ENCODE measurements around the gene ITSN2. TPM values are rescaled to one million over a fixed set of nuclear protein-coding genes. Genes with fewer than 3 reads are reported as not detected.

Gene ITSN2
- total RNA-seq, 1 experiment from 2014 or later = 19.8 TPM

DNA sequence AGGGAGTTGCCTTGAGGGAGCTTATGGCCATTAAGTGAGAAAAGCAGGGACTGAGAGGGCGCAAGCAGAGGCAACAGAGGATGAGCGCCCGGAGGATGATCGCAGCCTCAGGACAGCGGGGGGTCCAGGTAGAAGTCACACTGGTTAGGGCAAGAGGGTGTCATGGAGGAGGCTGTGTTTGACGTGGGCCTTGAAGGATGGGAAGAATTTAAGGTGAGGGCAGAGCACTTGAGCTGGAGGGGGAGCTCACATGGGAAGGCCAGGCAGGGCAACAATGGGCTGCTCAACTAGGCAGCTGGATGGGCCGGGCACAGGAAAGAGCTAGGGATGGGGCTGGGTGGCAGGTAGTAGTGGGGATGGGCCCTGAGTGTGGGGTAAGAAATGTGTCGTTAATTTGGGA is 153.6 kb downstream of the ITSN2 start:
- ChIA-PET POLR2A (interaction anchor here (0.5 kb wide), 1 partner anchor 189 kb away, joined by 4 read pairs; no protein-coding TSS in a partner anchor), CTCF (interaction anchor here (1.0 kb wide), 1 partner anchor 122 kb away, joined by 3 read pairs; the partner anchor contains the start of gene TP53I3)
- TF ChIP-seq RORB (CRISPR knock-in tag; IDR thresholded peaks at IDR 0.05) = no peak
- TF ChIP-seq ZBTB21 (CRISPR knock-in tag; IDR thresholded peaks at IDR 0.05; ENCODE audit: borderline replicate concordance) = no peak
- TF ChIP-seq TEAD4 (CRISPR knock-in tag; IDR thresholded peaks at IDR 0.05) = no peak
- TF ChIP-seq GRHL2 (CRISPR knock-in tag; IDR thresholded peaks at IDR 0.05; ENCODE audit: insufficient replicate concordance, severe bottlenecking) = no peak
- TF ChIP-seq, protein P1, sequence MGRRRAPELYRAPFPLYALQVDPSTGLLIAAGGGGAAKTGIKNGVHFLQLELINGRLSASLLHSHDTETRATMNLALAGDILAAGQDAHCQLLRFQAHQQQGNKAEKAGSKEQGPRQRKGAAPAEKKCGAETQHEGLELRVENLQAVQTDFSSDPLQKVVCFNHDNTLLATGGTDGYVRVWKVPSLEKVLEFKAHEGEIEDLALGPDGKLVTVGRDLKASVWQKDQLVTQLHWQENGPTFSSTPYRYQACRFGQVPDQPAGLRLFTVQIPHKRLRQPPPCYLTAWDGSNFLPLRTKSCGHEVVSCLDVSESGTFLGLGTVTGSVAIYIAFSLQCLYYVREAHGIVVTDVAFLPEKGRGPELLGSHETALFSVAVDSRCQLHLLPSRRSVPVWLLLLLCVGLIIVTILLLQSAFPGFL (CRISPR knock-in tag; IDR thresholded peaks at IDR 0.05; ENCODE audit: borderline replicate concordance) = no peak
- TF ChIP-seq, protein P2, sequence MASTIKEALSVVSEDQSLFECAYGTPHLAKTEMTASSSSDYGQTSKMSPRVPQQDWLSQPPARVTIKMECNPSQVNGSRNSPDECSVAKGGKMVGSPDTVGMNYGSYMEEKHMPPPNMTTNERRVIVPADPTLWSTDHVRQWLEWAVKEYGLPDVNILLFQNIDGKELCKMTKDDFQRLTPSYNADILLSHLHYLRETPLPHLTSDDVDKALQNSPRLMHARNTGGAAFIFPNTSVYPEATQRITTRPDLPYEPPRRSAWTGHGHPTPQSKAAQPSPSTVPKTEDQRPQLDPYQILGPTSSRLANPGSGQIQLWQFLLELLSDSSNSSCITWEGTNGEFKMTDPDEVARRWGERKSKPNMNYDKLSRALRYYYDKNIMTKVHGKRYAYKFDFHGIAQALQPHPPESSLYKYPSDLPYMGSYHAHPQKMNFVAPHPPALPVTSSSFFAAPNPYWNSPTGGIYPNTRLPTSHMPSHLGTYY (CRISPR knock-in tag; IDR thresholded peaks at IDR 0.05) = no peak
- TF ChIP-seq, protein P3, sequence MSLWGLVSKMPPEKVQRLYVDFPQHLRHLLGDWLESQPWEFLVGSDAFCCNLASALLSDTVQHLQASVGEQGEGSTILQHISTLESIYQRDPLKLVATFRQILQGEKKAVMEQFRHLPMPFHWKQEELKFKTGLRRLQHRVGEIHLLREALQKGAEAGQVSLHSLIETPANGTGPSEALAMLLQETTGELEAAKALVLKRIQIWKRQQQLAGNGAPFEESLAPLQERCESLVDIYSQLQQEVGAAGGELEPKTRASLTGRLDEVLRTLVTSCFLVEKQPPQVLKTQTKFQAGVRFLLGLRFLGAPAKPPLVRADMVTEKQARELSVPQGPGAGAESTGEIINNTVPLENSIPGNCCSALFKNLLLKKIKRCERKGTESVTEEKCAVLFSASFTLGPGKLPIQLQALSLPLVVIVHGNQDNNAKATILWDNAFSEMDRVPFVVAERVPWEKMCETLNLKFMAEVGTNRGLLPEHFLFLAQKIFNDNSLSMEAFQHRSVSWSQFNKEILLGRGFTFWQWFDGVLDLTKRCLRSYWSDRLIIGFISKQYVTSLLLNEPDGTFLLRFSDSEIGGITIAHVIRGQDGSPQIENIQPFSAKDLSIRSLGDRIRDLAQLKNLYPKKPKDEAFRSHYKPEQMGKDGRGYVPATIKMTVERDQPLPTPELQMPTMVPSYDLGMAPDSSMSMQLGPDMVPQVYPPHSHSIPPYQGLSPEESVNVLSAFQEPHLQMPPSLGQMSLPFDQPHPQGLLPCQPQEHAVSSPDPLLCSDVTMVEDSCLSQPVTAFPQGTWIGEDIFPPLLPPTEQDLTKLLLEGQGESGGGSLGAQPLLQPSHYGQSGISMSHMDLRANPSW (CRISPR knock-in tag; conservative IDR thresholded peaks at IDR 0.05; ENCODE audit: low read depth) = no peak
- TF ChIP-seq ZNF263 (CRISPR knock-in tag; IDR thresholded peaks at IDR 0.05; ENCODE audit: low read depth) = no peak
- no peak for TF ChIP-seq JUN (CRISPR knock-in tag; IDR thresholded peaks at IDR 0.05)
- no peak for TF ChIP-seq NR2C2 (CRISPR knock-in tag; IDR thresholded peaks at IDR 0.05)
- TF ChIP-seq CREM (CRISPR knock-in tag; IDR thresholded peaks at IDR 0.05) = no peak
- TF ChIP-seq ZNF396 (CRISPR knock-in tag; IDR thresholded peaks at IDR 0.05; ENCODE audit: borderline replicate concordance) = no peak
- no peak for TF ChIP-seq ZNF219 (CRISPR knock-in tag; IDR thresholded peaks at IDR 0.05; ENCODE audit: borderline replicate concordance)
- TF ChIP-seq, protein P4, sequence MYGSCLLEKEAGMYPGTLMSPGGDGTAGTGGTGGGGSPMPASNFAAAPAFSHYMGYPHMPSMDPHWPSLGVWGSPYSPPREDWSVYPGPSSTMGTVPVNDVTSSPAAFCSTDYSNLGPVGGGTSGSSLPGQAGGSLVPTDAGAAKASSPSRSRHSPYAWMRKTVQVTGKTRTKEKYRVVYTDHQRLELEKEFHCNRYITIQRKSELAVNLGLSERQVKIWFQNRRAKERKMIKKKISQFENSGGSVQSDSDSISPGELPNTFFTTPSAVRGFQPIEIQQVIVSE (CRISPR knock-in tag; IDR thresholded peaks at IDR 0.05; ENCODE audit: borderline replicate concordance) = no peak
- TF ChIP-seq, protein P5, sequence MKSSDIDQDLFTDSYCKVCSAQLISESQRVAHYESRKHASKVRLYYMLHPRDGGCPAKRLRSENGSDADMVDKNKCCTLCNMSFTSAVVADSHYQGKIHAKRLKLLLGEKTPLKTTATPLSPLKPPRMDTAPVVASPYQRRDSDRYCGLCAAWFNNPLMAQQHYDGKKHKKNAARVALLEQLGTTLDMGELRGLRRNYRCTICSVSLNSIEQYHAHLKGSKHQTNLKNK (CRISPR knock-in tag; IDR thresholded peaks at IDR 0.05) = no peak
- TF ChIP-seq, protein P6, sequence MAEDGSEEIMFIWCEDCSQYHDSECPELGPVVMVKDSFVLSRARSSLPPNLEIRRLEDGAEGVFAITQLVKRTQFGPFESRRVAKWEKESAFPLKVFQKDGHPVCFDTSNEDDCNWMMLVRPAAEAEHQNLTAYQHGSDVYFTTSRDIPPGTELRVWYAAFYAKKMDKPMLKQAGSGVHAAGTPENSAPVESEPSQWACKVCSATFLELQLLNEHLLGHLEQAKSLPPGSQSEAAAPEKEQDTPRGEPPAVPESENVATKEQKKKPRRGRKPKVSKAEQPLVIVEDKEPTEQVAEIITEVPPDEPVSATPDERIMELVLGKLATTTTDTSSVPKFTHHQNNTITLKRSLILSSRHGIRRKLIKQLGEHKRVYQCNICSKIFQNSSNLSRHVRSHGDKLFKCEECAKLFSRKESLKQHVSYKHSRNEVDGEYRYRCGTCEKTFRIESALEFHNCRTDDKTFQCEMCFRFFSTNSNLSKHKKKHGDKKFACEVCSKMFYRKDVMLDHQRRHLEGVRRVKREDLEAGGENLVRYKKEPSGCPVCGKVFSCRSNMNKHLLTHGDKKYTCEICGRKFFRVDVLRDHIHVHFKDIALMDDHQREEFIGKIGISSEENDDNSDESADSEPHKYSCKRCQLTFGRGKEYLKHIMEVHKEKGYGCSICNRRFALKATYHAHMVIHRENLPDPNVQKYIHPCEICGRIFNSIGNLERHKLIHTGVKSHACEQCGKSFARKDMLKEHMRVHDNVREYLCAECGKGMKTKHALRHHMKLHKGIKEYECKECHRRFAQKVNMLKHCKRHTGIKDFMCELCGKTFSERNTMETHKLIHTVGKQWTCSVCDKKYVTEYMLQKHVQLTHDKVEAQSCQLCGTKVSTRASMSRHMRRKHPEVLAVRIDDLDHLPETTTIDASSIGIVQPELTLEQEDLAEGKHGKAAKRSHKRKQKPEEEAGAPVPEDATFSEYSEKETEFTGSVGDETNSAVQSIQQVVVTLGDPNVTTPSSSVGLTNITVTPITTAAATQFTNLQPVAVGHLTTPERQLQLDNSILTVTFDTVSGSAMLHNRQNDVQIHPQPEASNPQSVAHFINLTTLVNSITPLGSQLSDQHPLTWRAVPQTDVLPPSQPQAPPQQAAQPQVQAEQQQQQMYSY (CRISPR knock-in tag; IDR thresholded peaks at IDR 0.05) = no peak
- no peak for TF ChIP-seq MYBL2 (CRISPR knock-in tag; IDR thresholded peaks at IDR 0.05)

More for the DNA sequence above, 153.6 kb downstream of the ITSN2 start:
- no peak overlapping the region for H3K4me3 Mint-ChIP-seq
- 0 out of 2 replicates have a peak, but pooled peaks cover 3% of the 10 kb centered on the region for H3K4me1 Mint-ChIP-seq
- no peaks in the 10 kb centered on the region for H3K27me3 Mint-ChIP-seq (ENCODE audit: low read depth)
- DNase-seq (ENCODE audit: low spot score) = no peak
- no peak for ATAC-seq
- H3K9me3 Mint-ChIP-seq = no peaks in the 10 kb centered on the region
- H3K27ac Mint-ChIP-seq = no peak overlapping the region
- H3K36me3 Mint-ChIP-seq = peaks cover 4% of the 10 kb centered on the region; the same call in 1 of the 2 replicates

Measured in WTC11 (cell line).